Middle frontal gyrus (tissue), 1 donor: ENCODE results near the gene CTBP1.

ENCODE experiments used
- DNase-seq: peaks from one replicate; pipeline ENCODE4 v3.0.0-alpha.2; 2015; ENCODE audit warnings: low spot score; ENCODE audit errors: extremely low spot score

Gene CTBP1

DNA sequence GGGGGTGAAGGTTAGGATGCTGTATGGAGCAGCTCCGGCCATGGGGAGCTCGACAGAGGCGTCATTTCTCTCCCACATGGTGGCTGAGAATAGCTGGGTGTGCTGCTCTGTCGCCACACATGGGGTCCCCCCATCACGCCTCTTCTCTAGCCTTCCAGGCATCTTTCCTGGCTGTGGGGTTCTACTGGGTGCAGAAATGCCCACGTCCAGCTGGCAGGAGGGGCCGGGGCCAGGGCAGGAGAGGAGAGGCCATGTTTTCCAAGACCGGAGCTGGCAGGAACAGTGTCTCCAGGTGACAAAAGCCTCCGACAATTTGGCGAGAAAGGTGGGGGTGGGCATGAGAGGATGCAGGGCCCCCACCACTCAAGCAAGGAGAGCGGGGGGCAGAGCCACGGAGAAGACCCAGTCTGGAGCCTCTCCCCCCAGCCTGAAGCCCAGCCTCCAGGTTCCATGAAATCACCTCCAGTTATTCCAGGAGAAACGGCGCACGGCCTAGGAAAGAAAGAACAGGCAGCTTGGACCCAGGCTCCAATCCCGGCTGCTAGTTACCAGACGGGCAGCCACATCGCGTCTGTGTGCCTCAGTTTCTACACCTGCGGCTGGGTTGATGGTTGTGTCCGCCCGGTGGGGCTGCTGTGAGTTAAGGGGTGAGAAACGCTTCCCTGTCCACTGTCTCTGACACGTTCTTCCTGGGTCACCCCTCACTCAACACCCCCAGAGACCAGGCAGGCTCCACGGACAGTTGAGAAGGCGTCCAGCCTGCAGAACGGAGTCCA is 49.2 kb downstream of the CTBP1 start:
- no peak for DNase-seq

DNA sequence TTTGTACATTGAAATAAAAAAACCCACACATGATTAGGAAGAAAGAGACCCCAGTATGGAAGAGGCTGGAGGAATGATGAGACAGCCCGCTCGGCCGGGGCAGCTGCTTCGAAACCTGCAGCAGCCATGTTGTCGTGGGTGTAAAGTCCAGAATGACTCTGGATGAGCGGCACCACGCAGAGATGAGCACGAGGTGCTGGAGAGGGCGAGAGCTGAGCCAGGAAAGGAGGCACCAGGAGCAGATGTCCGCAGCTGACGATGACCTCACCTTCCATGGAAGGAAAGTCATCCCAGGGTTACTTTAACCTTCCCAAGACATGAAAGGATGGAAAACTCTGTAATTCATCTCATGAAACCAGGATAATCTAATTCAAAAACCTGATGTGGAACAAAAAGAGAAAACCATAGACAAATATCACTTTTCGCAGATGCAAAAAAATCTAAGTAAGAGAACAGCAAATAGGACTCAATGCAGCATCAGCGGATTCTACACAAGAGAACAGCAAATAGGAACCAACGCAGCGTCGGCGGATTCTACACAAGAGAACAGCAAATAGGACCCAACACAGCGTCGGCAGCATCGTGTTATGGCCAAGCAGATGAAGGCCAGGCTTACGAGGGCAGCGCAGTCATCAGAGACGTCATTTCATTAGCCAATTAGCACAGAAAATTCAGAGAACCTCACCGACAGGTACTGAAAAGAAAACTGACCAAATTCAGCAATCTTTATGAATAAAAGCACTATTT is 50.7 kb downstream of the CTBP1 start:
- DNase-seq: no peak

DNA sequence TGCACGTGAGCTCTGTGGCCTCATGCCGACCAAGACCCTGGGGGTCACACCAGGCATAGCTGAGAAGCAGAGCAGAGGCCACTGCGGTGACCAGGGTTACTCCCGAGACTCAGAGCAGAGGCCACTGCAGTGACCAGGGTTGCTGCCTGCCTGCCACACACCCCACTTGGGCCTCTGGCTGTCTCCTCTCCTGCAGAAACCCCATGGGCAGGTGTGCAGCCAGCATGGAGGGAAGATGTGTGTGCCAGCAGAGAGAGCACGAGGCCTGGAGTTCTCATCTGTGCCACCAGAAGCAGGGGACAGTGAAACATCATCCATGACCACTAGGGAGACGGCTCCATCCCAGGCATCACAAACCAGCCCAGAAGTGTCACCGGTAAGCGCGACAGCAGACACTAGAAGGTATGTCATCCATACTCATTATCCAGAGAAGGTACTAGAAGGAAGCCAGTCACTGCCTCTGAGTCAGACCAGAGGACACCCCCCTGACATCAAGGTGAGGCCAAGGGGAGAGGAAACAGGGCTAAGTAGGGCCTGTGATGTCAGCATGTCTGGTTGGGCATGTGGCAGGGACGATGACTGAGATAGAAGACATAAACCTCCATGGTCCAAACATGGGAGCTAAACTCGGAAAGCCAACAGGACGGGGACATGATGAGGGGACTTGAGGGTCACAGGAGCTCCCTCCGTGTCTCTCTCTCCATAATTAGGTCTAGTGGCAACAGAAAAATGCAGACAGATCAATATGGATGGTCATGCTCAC is 52.3 kb downstream of the CTBP1 start:
- DNase-seq: no peak

DNA sequence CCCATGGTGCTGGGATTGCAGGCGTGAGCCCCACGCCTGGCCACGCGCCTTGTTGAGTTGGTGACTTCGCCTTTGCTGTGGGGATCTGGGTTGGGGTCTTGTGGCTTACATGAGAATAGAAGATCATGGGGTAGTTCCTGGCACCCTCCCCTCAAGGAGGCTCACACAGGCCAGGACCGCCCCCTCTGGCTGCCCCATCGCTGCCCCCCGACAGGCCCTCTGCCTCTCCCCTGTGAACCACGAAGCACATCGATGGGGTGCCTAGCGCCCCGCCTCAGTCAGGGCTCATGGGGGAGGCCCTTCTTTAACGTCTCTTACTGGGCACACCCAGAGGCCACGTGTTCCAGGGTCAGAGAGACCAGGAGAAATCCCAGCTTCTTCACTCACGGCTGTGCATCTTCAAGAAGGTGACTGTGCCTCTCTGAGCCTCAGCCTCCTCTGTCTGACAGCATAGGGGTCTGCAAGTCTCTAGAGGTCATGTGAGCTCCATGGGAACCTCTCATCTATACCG is 53.0 kb downstream of the CTBP1 start:
- DNase-seq: no peak

DNA sequence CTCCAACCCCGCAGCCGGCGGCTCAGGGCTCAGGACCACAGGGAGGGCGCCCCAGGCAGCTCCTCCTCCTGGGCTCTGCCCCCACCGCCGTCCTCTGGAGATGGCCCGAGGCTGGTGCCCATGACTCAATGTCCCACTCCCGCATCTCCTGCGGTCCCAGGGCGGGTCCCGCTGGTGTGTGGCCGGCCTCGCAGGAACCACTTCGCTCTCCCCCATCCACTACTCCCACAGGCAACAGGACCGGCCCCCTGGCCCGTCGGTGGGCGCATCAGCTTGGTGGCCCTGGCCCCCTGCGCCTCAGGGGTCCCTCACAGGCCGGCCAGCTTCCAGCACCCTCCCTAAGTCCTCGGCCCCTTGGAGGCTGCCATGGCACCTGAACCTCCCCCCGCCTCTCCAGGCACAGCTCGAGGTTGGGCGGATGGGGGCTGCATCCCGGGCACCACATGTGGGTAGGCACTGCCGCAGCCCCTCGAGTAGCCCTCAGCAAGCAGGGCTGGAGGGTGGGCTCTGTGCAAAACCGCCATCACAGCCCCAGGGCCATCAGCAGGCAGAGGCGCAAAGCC is 53.7 kb downstream of the CTBP1 start:
- no peak for DNase-seq

DNA sequence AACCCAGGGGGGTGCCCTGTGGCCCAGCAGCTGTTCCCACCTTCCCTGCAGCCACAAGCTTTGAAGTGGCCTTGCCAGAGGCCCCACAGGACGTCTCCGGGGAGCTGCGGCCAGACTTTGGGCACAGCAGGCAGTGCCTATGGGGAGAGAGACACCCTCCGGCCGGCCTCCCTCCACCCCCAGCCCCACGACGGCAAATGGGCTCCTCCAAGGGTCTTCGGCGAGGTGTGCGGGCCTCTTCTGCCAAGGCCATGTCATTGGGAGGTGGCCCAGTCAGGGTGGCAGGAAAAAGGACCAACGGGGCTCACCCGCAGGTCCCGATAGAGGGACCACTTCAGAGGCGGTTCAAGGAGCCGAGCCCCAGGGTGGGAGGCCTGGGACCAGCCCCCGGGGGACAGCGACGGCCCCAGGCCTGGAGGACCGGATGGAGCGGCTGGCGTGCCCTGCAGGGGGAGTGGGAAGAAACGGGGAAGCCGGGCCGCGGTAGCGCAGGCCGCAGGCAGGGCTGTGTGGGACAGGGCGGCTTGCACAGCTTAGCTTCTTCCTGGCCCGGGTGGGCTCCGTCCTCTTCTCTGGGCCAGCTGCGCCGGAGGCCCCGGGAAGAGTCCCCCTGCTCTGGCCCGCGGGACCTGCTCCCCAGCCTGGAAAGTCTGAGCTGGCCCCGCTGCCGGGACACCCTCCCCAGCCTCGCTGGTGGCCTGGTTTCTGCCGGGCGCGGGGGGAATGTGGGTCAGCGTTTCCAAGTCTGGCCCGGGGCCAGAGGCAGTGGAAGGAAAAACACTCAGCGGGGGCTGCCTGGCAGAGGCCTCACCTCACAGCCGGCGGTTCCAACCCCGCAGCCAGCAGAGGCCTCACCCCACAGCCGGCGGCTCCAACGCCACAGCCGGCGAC is 54.7 kb downstream of the CTBP1 start:
- DNase-seq: no peak

DNA sequence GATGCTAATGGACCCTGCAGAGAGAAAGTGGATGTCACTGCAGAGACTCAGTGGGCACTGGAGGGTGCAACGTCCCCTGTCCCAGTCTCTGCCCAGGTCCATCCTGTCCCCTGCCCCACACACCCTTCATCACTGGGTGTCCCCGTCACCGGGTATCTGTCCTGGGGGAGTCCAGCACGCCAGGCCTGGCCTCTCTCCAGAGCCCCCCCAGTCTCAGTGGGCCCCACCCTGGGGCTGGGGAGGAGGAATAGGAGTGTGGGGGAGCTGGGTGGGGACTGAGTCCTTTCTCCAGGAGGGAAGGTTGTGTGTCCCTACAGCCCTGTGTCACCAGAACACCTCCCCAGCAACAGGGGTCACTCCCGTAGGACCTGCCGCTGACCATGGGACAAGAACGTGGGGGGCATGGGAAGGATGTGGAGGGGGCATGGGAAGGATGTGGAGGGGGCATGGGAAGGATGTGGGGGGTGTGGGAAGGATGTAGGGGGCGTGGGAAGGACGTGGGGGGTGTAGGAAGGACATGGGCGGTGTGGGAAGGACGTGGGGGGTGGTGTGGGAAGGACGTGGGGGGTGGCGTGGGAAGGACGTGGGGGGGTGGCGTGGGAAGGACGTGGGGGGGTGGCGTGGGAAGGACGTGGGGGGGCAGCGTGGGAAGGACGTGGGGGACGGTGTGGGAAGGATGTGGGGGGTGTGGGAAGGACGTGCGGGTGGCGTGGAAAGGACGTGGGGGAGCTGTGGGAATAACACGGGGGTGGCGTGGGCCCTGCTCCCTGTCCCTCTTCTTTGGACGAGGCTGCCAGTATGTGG is 55.5 kb downstream of the CTBP1 start:
- no peak for DNase-seq

DNA sequence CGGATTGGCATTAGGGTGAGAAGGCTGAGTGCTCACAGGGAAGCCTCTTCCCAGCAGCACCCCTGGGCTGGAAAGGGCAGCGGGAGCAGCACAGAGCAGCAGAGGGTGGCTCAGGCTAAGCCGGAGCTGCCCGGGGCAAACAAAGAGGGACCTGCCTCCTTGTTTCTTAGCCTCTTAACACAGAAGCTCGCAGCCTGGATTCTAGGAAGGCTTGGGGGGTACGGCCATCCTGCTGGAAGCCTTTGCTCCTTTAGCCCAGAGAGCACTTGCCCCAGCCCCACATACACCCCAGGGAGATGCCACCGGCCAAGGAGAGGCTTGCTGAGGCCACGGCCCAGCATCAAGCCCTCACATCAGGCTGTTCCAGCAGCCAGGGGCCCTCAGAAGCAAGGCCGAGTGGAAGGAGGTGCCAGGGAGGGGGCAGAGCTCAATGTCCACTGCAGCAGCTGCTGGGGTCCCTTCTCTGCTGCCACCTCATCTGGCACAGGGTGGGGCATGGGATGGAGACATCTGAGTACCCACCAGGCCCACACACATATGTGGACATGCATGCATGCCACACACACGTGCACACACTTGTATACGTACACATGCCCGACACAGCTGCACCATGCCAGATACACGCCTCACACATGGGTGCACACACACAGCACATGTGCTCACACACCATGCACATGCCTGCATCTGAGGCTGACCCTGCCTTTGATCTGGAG is 56.3 kb downstream of the CTBP1 start:
- no peak for DNase-seq

DNA sequence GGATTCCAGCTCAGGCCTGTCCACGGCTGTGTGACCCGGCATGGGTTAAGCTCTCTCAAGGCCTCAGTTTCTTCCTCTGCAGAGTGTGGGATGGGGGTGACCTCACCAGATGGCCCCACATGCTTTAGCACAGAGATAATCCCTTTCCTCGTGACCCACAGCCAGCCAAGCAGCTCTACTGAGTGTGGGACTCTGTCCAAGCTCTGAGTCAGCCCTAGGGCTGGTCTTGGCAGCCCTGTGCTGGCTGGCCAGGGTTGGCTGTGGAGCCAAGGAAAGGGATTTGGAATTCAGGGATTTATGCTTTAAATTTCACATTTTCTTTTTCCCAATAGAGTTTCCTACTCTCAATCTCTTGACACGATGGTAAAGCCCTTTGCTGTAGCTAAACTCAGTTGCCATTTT is 56.8 kb downstream of the CTBP1 start:
- DNase-seq: peak; percentile 83

DNA sequence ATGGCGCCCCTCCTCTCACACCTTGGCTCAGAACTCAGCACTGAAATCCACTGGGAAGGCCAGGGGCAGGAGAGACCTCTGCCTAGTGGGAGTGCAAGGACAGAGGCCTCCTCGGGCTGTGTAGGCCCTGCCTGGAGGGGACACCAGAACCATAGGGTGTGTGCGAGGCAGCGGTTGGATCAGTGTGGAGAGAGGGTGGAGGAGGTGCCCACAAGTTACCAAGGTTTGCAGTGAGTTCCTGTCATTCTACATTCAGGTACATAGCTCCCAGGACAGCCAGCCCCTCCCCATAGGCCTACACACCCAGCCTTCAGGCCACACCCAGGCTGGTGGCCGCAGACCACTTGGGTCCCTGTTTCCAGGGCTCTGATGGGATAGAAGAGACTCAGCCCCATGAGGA is 57.3 kb downstream of the CTBP1 start:
- no peak for DNase-seq

DNA sequence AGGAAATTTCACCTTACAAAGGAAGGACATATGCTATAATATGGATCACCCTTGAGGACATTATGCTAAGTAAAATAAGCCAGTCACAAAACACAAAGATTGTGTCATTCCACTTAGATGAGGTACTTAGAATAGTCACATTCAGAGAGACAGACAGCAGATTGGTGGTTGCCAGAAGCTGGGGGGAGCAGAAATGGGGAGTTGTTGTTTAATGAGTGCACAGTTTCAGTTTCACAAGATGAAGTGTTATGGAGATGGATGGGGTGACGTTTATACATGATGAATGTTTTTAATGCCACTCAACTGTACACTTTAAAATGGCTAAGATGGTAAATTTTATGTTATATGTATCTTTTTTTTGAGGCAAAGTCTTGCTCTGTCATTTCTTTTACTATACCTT is 61.7 kb downstream of the CTBP1 start:
- DNase-seq: no peak

DNA sequence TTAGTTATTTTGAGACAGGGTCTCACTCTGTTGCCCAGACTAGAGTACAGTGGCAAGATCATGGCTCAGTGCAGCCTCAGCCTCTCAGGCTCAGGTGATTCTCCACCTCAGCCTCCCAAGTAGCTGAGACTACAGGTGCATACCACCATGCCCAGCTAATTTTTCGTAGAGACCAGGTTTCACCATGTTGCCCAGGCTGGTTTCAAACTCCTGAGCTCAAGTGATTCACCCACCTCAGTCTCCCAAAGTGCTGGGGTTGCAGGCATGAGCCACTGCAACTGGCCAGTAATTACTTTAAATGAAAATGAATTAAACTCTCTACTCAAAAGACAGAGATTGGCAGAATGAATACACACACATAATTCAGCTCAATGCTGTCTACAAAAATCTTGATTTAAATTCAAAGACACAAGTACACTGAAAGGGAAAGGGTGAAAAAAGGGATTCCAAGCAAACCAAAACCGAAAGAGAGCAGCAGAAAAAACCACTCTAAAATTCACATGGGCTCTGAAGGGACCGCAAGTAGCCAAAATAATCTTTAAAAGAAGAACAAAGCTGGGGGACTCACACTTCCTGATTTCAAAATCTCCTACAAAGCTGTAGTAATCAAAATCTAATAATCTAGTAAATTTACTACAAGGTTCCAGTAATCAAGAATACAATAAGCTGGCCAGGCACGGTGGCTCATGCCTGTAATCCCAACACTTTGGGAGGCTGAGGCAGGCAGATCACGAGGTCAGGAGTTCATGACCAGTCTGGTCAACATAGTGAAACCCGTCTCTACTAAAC is 64.8 kb downstream of the CTBP1 start:
- DNase-seq: no peak

DNA sequence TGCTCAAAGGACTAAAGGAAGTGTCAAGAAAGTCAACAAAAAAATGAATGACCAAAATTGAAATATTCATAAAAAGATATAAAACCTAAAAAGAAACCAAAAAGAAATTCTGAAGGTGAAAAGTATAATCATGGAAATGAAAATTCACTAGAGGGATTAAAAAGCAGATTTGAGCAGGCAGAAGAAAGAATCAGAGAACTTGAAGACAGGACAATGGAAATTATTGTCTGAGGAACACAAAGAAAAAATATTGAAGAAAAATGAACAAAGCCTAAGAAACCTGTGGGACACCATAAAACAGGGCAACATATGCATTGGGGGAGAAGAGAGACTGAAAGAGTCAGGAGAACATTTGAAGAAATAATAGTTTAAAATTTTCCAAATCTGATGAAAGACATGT is 66.6 kb downstream of the CTBP1 start:
- no peak for DNase-seq

DNA sequence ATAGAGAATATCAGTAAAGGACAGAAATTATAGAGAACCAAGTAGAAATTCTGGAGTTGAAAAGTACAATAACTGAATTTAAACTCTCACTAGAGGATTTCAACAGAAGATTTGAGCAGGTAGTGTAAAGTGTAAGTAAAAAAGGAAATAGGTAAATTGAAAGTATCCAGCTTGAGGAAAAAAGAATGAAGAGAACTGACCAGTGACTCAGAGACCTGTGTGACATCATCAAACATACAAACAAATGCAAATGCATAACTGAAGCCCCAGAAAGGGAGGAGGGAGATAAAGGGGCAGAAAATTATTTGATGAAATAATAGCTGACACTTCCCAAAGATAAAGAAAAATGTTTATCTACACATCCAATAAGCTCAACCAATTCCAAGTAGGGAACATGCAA is 68.3 kb downstream of the CTBP1 start:
- no peak for DNase-seq

DNA sequence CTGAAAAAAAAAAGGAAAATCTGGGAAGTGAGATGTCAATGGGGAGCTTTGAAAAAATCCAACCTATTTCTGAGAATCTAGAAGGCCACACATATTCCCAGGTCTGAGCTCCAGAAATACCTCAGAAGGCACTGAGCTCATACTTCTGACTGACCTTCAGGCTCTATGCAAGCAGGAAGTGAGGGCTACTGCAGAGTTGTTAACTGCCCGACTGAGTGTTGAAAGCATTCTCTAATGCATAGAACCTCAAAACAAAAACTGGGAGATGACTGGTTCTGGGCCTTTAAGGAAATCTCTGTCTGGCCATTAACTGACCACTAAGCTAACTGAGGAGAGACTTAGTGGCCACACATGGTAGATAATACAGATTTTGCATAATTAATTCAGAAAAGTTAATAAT is 69.0 kb downstream of the CTBP1 start:
- no peak for DNase-seq

DNA sequence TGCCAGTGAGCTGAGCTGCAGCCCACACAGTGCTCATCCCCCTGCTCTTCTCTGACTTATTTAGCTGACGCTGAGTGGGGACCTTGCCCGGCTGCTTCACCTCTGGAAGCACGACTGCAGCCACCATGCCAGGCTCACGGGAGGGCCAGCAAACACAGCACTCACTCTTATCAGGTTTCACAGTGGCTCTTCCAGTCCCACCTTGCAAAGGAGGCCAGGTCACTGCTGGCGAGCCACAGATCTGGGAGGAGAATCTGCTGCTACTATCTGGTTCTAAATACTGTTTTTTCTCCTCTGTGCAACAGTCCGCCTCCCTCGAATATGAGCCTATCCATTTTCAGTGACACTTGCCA is 69.9 kb downstream of the CTBP1 start:
- no peak for DNase-seq

DNA sequence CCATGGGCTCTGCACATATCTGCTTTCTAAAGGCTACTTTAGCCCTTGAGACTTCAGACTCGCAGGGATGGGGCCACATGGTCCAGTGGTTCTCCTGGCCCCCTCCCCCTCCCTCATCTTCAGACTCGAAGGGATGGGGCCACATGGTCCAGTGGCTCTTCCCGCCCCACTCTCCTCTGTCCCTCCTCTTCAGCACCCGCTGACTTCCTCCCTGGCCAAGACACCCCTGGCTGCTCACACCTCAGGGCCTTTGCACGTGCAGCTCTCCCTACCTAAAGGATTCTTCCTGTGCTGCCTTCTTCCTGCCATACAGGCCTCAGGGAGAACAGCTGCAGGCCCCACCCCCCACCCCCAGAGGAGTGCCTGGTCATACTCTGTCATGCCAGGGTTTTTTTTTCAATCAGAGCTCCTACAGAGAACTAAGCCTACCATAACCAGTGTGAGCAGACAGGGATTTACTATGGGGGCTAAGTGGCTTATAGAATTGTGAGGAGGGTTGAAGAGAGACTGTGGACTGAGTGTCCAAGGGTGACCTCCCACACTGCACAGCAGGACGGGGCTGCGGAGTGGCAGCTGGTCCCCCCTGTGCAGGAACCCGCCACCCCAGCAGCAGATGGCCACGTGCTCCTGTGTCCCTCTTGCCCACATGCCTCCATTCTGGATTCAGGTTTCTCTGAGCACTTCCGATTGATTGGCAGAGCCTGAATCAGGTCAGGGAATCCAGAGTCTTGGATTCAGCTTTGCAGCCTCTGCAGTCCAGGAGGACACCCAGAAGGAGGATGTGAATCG is 70.4 kb downstream of the CTBP1 start:
- DNase-seq: no peak
